Suprapubic skin (tissue), 4 donors: ENCODE measurements around the gene CNTN4.

Experiments used
- POLR2A ChIP-seq, 2 donors: fragments of 450-650 bp; IDR thresholded peaks; one replicate each; pipeline ENCODE4 v1.6.1; 2017; ENCODE audit warnings: antibody characterized with exemption in 2 of 2, mild to moderate bottlenecking in 2 of 2, moderate library complexity in 2 of 2
- POLR2AphosphoS5 ChIP-seq, 3 donors: sonication (generic); formaldehyde crosslinking; IDR thresholded peaks; one replicate each; pipeline ENCODE4 v1.6.1; 2017; ENCODE audit warnings: antibody characterized with exemption in 3 of 3
- TF ChIP-seq, protein P1 (sequence below), 2 donors: fragments of 200-600 bp in 1 of 2; fragments of 450-650 bp in 1 of 2; sonication (generic) in 1 of 2; IDR thresholded peaks; one replicate each; pipeline ENCODE4 v1.5.1; 2016 to 2019; ENCODE audit warnings: antibody characterized with exemption in 2 of 2, mild to moderate bottlenecking in 1 of 2, moderate library complexity in 1 of 2

GRCh38 chr3:3085782-3086181 is 987.1 kb downstream of the CNTN4 start:
- TF ChIP-seq POLR2AphosphoS5 (IDR thresholded peaks at IDR 0.05) = no peak
- TF ChIP-seq POLR2A (IDR thresholded peaks at IDR 0.05) = no peak
- TF ChIP-seq, protein P1, sequence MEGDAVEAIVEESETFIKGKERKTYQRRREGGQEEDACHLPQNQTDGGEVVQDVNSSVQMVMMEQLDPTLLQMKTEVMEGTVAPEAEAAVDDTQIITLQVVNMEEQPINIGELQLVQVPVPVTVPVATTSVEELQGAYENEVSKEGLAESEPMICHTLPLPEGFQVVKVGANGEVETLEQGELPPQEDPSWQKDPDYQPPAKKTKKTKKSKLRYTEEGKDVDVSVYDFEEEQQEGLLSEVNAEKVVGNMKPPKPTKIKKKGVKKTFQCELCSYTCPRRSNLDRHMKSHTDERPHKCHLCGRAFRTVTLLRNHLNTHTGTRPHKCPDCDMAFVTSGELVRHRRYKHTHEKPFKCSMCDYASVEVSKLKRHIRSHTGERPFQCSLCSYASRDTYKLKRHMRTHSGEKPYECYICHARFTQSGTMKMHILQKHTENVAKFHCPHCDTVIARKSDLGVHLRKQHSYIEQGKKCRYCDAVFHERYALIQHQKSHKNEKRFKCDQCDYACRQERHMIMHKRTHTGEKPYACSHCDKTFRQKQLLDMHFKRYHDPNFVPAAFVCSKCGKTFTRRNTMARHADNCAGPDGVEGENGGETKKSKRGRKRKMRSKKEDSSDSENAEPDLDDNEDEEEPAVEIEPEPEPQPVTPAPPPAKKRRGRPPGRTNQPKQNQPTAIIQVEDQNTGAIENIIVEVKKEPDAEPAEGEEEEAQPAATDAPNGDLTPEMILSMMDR (IDR thresholded peaks at IDR 0.05) = no peak
